ENCODE data around the gene SYNPO2.

DNA sequence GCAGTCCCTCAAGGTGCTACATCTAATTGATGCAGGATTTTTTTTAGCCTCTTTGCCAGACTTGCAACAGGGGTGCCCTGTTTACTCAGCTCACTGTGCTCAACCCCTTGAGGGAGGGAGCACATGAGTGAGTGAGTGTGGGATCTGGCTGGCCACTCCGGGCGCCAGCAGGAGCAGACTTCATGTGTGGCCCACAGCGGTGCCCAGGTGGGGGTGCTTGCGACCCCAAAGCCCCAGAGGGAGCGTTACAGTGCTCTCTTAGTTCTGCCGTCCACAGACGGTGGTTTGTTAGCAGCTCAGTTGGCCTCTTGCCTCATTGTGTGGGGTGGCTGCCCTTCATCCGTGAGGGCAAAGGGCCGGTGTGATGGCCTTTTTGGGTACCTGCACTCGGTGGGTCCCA is 165.3 kb downstream of the SYNPO2 start:
- TF ChIP-seq, protein P1, sequence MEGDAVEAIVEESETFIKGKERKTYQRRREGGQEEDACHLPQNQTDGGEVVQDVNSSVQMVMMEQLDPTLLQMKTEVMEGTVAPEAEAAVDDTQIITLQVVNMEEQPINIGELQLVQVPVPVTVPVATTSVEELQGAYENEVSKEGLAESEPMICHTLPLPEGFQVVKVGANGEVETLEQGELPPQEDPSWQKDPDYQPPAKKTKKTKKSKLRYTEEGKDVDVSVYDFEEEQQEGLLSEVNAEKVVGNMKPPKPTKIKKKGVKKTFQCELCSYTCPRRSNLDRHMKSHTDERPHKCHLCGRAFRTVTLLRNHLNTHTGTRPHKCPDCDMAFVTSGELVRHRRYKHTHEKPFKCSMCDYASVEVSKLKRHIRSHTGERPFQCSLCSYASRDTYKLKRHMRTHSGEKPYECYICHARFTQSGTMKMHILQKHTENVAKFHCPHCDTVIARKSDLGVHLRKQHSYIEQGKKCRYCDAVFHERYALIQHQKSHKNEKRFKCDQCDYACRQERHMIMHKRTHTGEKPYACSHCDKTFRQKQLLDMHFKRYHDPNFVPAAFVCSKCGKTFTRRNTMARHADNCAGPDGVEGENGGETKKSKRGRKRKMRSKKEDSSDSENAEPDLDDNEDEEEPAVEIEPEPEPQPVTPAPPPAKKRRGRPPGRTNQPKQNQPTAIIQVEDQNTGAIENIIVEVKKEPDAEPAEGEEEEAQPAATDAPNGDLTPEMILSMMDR (IDR thresholded peaks at IDR 0.05 in 2 of 3, conservative IDR thresholded peaks at IDR 0.05 in 1 of 3; ENCODE audit: borderline replicate concordance in 1 of 3, insufficient read depth in 1 of 3, low read depth in 2 of 3, low read length in 2 of 3): no peak
- TF ChIP-seq JUND (IDR thresholded peaks at IDR 0.05): no peak
- no peak for TF ChIP-seq TCF7L2 (IDR thresholded peaks at IDR 0.05; ENCODE audit: borderline replicate concordance, extremely low read depth, insufficient read depth, insufficient read length)
- no peak for TF ChIP-seq ZNF274 (IDR thresholded peaks at IDR 0.05; ENCODE audit: low read depth, low read length)
- TF ChIP-seq SIN3A (IDR thresholded peaks at IDR 0.05; ENCODE audit: low read depth): no peak
- TF ChIP-seq POLR2A (IDR thresholded peaks at IDR 0.05; ENCODE audit: borderline replicate concordance, extremely low read depth, insufficient read depth, insufficient read length): no peak
- no peak for TF ChIP-seq POLR2AphosphoS5 (IDR thresholded peaks at IDR 0.05; ENCODE audit: low read depth, low read length)
- TF ChIP-seq EGR1 (IDR thresholded peaks at IDR 0.05; ENCODE audit: low read depth): no peak
- TF ChIP-seq, protein P2, sequence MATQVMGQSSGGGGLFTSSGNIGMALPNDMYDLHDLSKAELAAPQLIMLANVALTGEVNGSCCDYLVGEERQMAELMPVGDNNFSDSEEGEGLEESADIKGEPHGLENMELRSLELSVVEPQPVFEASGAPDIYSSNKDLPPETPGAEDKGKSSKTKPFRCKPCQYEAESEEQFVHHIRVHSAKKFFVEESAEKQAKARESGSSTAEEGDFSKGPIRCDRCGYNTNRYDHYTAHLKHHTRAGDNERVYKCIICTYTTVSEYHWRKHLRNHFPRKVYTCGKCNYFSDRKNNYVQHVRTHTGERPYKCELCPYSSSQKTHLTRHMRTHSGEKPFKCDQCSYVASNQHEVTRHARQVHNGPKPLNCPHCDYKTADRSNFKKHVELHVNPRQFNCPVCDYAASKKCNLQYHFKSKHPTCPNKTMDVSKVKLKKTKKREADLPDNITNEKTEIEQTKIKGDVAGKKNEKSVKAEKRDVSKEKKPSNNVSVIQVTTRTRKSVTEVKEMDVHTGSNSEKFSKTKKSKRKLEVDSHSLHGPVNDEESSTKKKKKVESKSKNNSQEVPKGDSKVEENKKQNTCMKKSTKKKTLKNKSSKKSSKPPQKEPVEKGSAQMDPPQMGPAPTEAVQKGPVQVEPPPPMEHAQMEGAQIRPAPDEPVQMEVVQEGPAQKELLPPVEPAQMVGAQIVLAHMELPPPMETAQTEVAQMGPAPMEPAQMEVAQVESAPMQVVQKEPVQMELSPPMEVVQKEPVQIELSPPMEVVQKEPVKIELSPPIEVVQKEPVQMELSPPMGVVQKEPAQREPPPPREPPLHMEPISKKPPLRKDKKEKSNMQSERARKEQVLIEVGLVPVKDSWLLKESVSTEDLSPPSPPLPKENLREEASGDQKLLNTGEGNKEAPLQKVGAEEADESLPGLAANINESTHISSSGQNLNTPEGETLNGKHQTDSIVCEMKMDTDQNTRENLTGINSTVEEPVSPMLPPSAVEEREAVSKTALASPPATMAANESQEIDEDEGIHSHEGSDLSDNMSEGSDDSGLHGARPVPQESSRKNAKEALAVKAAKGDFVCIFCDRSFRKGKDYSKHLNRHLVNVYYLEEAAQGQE (IDR thresholded peaks at IDR 0.05; ENCODE audit: low read depth): no peak
- TF ChIP-seq, protein P3, sequence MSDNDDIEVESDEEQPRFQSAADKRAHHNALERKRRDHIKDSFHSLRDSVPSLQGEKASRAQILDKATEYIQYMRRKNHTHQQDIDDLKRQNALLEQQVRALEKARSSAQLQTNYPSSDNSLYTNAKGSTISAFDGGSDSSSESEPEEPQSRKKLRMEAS (IDR thresholded peaks at IDR 0.05): no peak
- TF ChIP-seq EZH2 (IDR thresholded peaks at IDR 0.05): no peak
